ENCODE data around the gene NET1.

DNA sequence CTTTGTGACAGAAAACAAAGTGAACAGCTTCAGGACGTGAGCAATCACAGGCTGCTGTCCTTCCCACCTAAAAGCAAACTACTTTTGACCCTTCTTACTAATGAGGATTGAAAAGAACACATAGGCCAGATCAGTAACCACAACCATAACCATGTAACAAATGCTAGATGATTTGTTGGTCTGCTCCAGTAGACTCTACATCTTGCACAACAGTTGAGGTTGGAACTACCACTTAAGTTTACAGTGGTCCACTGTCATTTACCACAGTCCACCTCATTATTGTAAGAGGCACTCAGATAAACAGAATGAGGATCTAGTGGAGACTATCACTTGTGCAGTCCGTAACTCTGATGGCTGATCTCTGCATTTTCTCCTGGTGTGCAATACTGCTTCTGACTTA lies 27.8 kb downstream of the NET1 start:
- TF ChIP-seq, protein P1, sequence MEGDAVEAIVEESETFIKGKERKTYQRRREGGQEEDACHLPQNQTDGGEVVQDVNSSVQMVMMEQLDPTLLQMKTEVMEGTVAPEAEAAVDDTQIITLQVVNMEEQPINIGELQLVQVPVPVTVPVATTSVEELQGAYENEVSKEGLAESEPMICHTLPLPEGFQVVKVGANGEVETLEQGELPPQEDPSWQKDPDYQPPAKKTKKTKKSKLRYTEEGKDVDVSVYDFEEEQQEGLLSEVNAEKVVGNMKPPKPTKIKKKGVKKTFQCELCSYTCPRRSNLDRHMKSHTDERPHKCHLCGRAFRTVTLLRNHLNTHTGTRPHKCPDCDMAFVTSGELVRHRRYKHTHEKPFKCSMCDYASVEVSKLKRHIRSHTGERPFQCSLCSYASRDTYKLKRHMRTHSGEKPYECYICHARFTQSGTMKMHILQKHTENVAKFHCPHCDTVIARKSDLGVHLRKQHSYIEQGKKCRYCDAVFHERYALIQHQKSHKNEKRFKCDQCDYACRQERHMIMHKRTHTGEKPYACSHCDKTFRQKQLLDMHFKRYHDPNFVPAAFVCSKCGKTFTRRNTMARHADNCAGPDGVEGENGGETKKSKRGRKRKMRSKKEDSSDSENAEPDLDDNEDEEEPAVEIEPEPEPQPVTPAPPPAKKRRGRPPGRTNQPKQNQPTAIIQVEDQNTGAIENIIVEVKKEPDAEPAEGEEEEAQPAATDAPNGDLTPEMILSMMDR (IDR thresholded peaks at IDR 0.05; ENCODE audit: low read length), result no peak
- TF ChIP-seq EZH2 (IDR thresholded peaks at IDR 0.05; ENCODE audit: borderline replicate concordance, low read length), result no peak

Data from OCI-LY1 (cell line).